Loucy (cell line): Measurements from ENCODE around the gene CORO1C.

ENCODE experiments used
- EZH2phosphoT487 ChIP-seq: fragments of 200-600 bp; IDR thresholded peaks from 2 replicates; pipeline ENCODE4 v1.6.1; 2018; ENCODE audit warnings: antibody characterized with exemption, mild to moderate bottlenecking, moderate library complexity, borderline replicate concordance
- TF ChIP-seq, protein P1 (sequence below): fragments of 200-600 bp; sonication (generic); conservative IDR thresholded peaks from 2 replicates; pipeline ENCODE4 v1.5.1; 2014; ENCODE audit warnings: mild to moderate bottlenecking, antibody characterized with exemption, low read length

DNA sequence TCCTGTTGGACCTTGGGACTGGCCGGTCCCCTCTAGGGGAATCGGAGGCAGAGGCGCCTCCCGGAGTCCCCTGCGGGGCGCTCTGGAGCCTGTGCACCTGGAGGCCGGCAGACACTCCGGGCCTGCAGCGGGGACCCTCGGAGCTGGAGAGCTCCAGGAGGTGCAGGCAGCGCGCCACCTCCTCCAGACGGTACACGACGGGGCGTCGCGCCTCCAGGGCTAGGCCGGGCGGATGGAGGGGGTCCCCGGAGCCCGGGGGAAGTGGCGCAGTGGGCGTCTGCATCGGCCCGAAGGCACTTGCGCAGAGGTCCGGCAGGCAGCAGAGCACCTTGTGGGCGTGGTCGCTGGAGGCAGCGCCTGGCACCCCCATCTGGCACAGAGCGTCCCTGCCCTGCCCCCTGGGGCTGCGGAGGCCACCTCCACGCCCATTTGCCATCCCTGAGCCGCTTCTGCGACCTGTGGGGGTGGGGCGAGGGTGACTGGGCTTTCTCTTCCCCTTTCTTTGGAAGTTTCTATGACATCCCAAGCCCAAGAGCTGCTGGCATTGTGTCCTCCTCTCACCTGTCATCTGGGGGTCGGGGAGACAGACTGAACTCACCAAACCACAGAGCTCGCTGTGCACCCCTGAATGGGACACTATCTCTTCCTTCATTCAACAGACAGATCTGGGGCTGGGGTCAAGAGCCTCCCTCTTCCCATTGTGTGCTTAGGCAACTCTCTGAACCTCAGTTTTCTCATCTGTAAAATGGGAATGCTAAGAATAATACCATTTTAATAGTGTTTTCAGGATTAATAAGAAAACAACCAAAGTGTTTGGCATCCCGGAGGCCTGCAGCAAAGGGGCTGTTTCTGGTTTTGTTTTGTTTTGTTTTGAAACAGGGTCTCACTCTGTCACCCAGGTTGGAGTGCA is 37.5 kb upstream of the CORO1C start:
- TF ChIP-seq, protein P1, sequence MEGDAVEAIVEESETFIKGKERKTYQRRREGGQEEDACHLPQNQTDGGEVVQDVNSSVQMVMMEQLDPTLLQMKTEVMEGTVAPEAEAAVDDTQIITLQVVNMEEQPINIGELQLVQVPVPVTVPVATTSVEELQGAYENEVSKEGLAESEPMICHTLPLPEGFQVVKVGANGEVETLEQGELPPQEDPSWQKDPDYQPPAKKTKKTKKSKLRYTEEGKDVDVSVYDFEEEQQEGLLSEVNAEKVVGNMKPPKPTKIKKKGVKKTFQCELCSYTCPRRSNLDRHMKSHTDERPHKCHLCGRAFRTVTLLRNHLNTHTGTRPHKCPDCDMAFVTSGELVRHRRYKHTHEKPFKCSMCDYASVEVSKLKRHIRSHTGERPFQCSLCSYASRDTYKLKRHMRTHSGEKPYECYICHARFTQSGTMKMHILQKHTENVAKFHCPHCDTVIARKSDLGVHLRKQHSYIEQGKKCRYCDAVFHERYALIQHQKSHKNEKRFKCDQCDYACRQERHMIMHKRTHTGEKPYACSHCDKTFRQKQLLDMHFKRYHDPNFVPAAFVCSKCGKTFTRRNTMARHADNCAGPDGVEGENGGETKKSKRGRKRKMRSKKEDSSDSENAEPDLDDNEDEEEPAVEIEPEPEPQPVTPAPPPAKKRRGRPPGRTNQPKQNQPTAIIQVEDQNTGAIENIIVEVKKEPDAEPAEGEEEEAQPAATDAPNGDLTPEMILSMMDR = no peak
- no peak for TF ChIP-seq EZH2phosphoT487
